Tibial artery (tissue), 4 donors: ENCODE data around the gene C22orf31.
"Not testable (repeated sequence)": the region's sequence is repeated elsewhere in the genome, so short reads cannot be mapped to it uniquely, and the experiment has no call there.

Experiments
- DNase-seq, 2 donors: peaks; one replicate each; pipeline ENCODE4 v3.0.0-alpha.2; 2019
- H3K27ac ChIP-seq, 2 donors: fragments of 200-600 bp; sonication (generic) in 1 of 2; 1 replicate in 1 of 2; 2 replicates in 1 of 2; pipeline ENCODE4 v1.5.1; 2018 to 2019; ENCODE audit warnings: mild to moderate bottlenecking in 1 of 2
- H3K27me3 ChIP-seq, 2 donors: fragments of 200-600 bp; sonication (generic) in 1 of 2; one replicate each; pipeline versions ENCODE4 v1.5.1 to v1.6.0; 2016 to 2019
- H3K36me3 ChIP-seq, 3 donors: fragments of 200-600 bp; sonication (generic) in 2 of 3; one replicate each; pipeline ENCODE4 v1.5.1; 2016 to 2019; ENCODE audit warnings: mild to moderate bottlenecking in 2 of 3
- H3K4me1 ChIP-seq, 4 donors: fragments of 200-600 bp; sonication (generic) in 2 of 4; 1 replicate in 3 of 4; 2 replicates in 1 of 4; pipeline ENCODE4 v1.5.1; 2016 to 2019
- H3K4me3 ChIP-seq, 2 donors: fragments of 200-600 bp; sonication (generic) in 1 of 2; 1 replicate in 1 of 2; 2 replicates in 1 of 2; pipeline ENCODE4 v1.5.1; 2018 to 2019; ENCODE audit warnings: mild to moderate bottlenecking in 2 of 2
- H3K9me3 ChIP-seq, 3 donors: fragments of 200-600 bp; sonication (generic) in 1 of 3; one replicate each; pipeline ENCODE4 v1.5.1; 2016 to 2019
- intact Hi-C: fragments of 100-400 bp; cut with DNase I; formaldehyde crosslinking; loops from one replicate; pipeline ENCODE4 v1.15.0; 2023; ENCODE audit warnings: low total_unique reads
- TF ChIP-seq, protein P1 (sequence below), 2 experiments: fragments of 200-600 bp in 1 of 2; fragments of 450-650 bp in 1 of 2; IDR thresholded peaks; one replicate each; pipeline ENCODE4 v1.5.1; 2017 to 2019; ENCODE audit warnings: antibody characterized with exemption in 2 of 2, mild to moderate bottlenecking in 1 of 2, moderate library complexity in 1 of 2

The C22orf31 gene

DNA sequence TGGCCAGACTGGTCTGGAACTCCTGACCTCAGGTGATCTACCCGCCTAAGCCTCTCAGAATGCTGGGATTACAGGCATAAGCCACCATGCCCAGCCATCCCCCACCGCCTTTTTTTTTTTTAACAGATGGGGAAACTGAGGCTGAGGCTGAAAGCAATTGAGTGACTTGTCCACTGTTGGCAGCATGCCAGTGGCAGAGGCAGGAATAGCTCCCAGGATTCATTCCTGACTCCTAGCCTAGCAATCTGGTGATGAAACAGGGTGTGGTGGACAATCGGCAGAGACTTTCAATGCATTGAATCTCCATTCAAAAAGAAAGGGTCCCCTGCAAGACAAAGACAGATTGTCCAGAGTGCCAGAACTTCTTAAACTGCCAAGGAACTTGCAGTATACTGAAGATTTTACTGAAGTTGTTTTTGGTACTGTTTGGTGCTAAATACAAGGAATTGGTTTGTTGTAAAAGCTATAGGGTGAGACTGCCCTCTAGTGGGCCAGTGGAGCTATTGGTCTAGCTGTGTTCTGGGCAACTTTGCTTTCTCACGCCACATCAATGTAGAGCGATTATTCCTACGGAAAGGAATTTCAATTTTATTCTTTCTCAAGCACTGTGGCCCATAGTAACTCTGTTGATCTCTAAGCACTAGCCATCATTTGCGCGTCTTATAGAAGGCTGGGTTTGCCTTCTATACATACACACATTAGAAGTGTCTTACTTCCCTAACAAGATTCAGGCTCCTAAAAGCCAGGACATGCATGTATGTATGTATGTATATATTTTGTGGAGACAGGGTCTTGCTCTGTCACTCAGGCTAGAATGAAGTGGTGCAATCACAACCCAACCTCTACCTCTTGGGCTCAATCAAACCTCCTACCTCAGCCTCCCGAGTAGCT is 21.0 kb downstream of the C22orf31 start:
- intact Hi-C loops, result loop anchor here (2.0 to 10.0 kb wide), 2 partner anchors 86 to 186 kb away; no protein-coding TSS in a partner anchor
- DNase-seq, result peak in 1 of 2 donors; percentile 70
- H3K36me3 ChIP-seq, result peaks cover 8 to 25% (median 11%) of the 10 kb centered on the region in 3 donors

DNA sequence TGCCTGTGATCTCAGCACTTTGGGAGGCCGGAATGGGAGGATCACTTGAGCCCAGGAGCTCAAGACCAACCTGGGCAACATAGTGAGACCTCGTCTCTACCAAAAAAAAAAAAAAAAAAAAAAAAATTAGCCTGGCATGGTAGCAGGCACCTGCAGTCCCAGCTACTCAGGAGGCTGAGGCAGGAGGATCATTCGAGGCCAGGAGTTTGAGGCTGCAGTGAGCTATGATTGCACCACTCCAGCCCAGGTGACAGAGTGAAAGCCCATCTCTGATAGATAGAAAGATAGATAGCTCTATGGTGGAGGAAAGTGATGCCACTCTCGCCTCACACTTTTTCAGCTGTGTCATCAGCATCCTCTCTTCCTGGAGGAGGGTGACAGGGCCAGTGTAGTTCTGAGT is 21.9 kb downstream of the C22orf31 start:
- H3K4me3 ChIP-seq, H3K27ac ChIP-seq, H3K9me3 ChIP-seq, H3K27me3 ChIP-seq, DNase-seq: not testable (repeated sequence)
- Histone ChIP-seq H3K4me1 (peaks cover 0 to 27% (median 13%) of the 10 kb centered on the region in 4 donors), H3K36me3 (peaks cover 1 to 15% (median 3%) of the 10 kb centered on the region in 3 donors)
- intact Hi-C loops, result loop anchor here (2.0 to 10.0 kb wide), 2 partner anchors 85 to 185 kb away; no protein-coding TSS in a partner anchor

More for the DNA sequence above, 21.0 kb downstream of the C22orf31 start:
- H3K27me3 ChIP-seq, result no peaks in the 10 kb centered on the region
- TF ChIP-seq, protein P1, sequence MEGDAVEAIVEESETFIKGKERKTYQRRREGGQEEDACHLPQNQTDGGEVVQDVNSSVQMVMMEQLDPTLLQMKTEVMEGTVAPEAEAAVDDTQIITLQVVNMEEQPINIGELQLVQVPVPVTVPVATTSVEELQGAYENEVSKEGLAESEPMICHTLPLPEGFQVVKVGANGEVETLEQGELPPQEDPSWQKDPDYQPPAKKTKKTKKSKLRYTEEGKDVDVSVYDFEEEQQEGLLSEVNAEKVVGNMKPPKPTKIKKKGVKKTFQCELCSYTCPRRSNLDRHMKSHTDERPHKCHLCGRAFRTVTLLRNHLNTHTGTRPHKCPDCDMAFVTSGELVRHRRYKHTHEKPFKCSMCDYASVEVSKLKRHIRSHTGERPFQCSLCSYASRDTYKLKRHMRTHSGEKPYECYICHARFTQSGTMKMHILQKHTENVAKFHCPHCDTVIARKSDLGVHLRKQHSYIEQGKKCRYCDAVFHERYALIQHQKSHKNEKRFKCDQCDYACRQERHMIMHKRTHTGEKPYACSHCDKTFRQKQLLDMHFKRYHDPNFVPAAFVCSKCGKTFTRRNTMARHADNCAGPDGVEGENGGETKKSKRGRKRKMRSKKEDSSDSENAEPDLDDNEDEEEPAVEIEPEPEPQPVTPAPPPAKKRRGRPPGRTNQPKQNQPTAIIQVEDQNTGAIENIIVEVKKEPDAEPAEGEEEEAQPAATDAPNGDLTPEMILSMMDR (IDR thresholded peaks at IDR 0.05), result peak; percentile 96 to 97
- no peak overlapping the region for H3K27ac ChIP-seq
- H3K4me3 ChIP-seq, result no peak overlapping the region
- no peaks in the 10 kb centered on the region for H3K9me3 ChIP-seq
- peaks cover 0 to 28% (median 16%) of the 10 kb centered on the region in 4 donors for H3K4me1 ChIP-seq

DNA sequence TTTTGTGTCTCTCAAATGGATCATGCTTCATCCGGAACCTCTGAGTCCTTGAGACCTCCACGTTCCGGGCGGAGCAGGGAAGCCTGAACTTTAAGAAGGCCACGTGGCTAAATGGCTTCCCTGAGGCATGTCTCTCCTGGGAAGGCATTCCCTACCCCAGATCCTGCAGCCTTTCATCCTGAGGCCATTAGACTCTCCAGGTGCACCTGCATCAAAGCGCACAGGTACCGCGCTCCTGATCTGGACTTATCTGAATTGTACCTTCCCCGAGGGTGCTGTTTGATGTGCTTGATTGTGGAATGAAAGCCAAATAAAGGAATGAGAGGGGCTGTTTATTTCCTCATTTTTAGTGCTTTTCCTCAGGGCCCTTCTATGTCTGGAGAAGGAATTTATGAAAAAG is 22.5 kb downstream of the C22orf31 start:
- DNase-seq, result no peak
- intact Hi-C loops, result no loop called here
- H3K4me3 ChIP-seq, result no peak overlapping the region
- no peak overlapping the region for H3K27ac ChIP-seq
- no peaks in the 10 kb centered on the region for H3K27me3 ChIP-seq
- H3K4me1 ChIP-seq, result peaks cover 0 to 22% (median 11%) of the 10 kb centered on the region in 4 donors
- no peaks in the 10 kb centered on the region for H3K9me3 ChIP-seq
- TF ChIP-seq, protein P1 (IDR thresholded peaks at IDR 0.05), result no peak
- H3K36me3 ChIP-seq, result peaks cover 0 to 10% (median 0%) of the 10 kb centered on the region in 3 donors

DNA sequence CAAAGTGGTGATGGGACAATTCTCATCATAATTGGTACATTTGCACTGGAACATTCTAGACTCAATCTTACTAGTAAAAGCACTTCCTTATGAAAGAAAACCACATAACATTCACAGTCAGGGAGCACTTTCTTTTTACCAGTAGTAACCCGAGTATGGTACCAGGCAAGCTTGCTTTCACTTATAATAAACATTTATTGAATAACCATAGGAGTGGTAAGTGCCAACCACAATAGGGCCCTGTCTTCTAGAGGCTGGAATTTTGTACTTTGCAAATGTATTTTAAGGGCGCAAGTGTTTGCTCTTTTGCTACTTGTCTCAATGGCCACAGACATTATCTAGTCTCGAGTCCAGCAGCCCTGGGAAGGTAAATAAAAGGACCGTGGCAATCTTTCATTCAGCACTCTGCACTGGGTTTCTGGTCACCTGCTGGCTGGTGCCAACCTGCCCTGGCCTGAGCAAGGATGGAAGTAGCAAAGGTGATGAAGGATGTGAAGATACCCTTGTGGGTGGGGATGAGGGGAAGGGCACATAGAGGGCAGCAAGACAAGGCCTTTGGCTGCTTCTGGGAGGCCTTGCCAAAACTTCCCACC is 24.2 kb downstream of the C22orf31 start:
- H3K27me3 ChIP-seq, result no peaks in the 10 kb centered on the region
- intact Hi-C loops, result no loop called here
- no peak overlapping the region for H3K27ac ChIP-seq
- H3K4me1 ChIP-seq, result peaks cover 0 to 24% (median 17%) of the 10 kb centered on the region in 4 donors
- no peak overlapping the region for H3K4me3 ChIP-seq
- TF ChIP-seq, protein P1 (IDR thresholded peaks at IDR 0.05), result no peak
- DNase-seq, result no peak
- no peaks in the 10 kb centered on the region for H3K9me3 ChIP-seq
- no peaks in the 10 kb centered on the region for H3K36me3 ChIP-seq

DNA sequence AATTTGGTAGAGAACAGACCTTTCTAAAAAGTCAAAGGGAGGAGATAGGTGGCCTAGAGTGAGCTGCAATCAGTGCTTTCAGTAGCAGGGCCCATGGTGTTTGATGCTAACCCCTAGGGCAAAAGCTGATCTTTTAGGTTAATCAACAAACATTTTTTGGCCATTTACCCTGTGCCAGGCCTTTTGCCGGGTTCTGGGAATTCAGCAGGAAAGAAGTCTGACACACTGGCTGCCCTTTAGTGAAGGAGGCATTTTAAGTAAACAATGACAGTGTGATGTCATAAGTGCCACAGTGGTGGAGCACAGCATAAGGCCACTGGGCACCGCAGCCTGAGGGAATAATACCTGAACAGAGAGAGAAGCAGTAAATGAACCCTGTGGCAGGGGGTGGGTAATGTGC is 29.0 kb downstream of the C22orf31 start:
- no peak for DNase-seq
- peak overlapping the region; percentile 84 to 85 for H3K27ac ChIP-seq
- TF ChIP-seq, protein P1 (IDR thresholded peaks at IDR 0.05), result no peak
- intact Hi-C loops, result no loop called here
- H3K36me3 ChIP-seq, result no peaks in the 10 kb centered on the region
- no peak overlapping the region for H3K4me3 ChIP-seq
- H3K27me3 ChIP-seq, result no peaks in the 10 kb centered on the region
- H3K9me3 ChIP-seq, result no peaks in the 10 kb centered on the region
- peaks cover 0 to 38% (median 30%) of the 10 kb centered on the region in 4 donors for H3K4me1 ChIP-seq

DNA sequence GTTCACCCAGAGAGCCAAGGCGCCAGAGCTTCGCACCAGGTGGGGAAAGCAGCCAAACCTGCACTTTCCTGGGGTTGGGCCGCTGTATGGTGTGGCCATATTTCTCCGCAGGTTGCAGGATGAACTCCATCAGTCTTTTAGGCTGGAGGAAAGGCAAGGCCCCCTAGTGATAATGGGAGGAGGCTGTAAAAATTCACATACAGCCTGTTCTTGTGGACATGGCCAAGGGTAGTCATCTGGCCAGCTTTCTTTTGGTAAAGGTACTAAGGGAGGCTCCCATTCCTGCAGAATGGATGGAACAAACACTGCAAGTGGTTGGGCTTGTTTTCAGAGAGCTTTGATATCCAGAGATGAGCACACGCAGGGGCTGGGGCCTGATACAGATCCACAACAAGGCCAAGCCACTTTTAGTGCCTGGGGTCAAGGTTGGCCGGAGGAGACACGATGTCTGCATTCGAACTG is 29.6 kb downstream of the C22orf31 start:
- Histone ChIP-seq H3K4me1 (peaks cover 0 to 38% (median 30%) of the 10 kb centered on the region in 4 donors), H3K27me3 (no peaks in the 10 kb centered on the region), H3K4me3 (no peak overlapping the region), H3K27ac (peak overlapping the region; percentile 84 to 85), H3K36me3 (no peaks in the 10 kb centered on the region), H3K9me3 (no peaks in the 10 kb centered on the region)
- intact Hi-C loops, result no loop called here
- TF ChIP-seq, protein P1 (IDR thresholded peaks at IDR 0.05), result no peak
- DNase-seq, result no peak
